C4-2B (cell line): ENCODE results near the gene TLE2.

Experiments
- CTCF ChIP-seq: fragments of 450-650 bp; conservative IDR thresholded peaks from 2 replicates; pipeline ENCODE4 v1.5.1; 2017; ENCODE audit warnings: mild to moderate bottlenecking
- ZFX ChIP-seq: fragments of 450-650 bp; IDR thresholded peaks from 2 replicates; pipeline ENCODE4 v1.6.1; 2017

- TF ChIP-seq CTCF (no peak), ZFX (no peak)
Measured at GRCh38 chr19:3024509-3024869, 4.6 kb downstream of the TLE2 start.
